Femur (tissue), 1 donor: ENCODE results near the gene CACNA1D.

Experiments
- DNase-seq: peaks from one replicate; pipeline ENCODE4 v3.0.0-alpha.2; 2017

Gene CACNA1D

GRCh38 chr3:53581671-53582070, 87.3 kb downstream of the CACNA1D start:
- no peak for DNase-seq

GRCh38 chr3:53583161-53583690, 88.8 kb downstream of the CACNA1D start:
- no peak for DNase-seq

DNA sequence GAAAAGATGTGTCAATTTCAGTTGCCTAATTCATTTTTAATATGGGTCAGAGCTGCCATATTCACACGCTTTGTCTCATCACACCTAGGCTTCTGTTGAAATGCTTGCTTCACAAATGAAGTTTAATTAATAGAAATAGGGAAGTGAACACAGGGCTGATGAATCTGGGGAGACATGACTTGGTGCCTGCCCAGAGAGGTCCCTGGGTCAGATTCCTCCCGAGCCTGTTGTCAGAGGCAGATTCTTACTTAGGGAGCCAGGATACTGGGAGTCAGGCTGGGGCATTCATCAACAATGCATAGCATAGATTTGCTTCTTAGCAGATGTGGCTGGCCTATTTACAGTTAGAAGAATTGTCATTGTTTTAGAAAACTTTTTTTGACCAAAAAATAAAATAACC, 90.6 kb downstream of the CACNA1D start:
- no peak for DNase-seq

DNA sequence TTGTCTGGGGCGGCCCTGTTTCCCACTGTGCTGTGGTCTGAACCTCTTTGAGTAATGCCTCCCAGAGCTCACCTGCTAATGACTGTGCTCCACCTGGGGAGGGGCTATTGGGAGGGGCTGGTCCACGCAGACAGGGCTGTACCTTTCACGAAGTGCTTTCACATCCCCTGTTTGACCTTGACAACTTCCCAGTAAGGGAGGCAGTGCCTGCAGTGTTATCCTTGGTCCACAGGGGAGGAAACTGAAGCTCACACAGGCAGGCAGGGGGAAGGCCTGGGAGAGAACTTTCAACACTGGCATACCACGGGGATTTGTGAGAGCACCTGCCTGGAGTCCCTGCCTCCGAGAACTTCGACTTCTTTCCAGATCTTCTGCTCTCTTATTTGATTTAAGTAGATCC, 91.2 kb downstream of the CACNA1D start:
- DNase-seq: no peak

- DNase-seq: no peak
Measured at GRCh38 chr3:53588122-53588521, 93.7 kb downstream of the CACNA1D start.

DNA sequence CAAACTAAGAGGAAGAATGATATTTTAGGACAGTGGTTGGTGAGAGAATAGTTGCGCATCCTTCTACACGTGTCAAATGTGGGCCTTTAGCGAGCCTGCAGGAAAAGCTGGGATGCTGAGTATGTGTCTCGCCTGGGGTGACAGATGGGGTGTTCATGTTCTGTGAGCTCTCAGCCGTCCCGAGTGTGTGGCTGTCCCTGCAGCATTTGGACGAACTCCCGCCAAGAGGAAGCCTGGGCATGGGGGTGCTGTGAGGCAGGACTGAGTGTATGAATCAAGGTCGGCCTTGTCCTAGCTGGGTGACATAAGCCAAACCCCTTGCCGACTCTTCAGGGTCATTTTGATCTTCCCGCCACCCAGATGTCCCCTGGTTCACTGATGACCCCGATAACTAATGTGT, 94.8 kb downstream of the CACNA1D start:
- DNase-seq: no peak

- DNase-seq: no peak
Measured at GRCh38 chr3:53589806-53590205, 95.4 kb downstream of the CACNA1D start.

DNA sequence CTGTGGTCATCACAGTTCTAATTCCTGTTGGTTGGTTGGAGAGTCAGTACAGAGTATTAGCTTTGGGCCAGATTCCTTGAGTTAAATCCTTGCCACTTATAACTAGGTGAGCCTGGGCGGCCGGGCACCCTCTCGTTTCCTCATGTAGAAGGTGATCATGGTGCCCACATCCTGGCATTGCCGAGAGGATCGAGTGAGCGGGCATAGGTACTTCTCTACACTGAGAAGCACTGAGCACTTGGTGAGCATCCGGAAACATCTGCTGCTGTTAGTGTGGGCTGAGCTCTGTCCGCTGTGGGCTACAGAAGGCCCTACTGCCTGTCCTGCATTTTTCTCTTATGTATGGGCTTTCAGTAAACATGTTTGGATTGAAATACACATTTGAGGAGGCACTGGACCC, 96.2 kb downstream of the CACNA1D start:
- no peak for DNase-seq

- no peak for DNase-seq
Measured at GRCh38 chr3:53591646-53592045, 97.2 kb downstream of the CACNA1D start.

- no peak for DNase-seq
Measured at GRCh38 chr3:53592862-53593261, 98.5 kb downstream of the CACNA1D start.

- DNase-seq: no peak
Measured at GRCh38 chr3:53593611-53594010, 99.2 kb downstream of the CACNA1D start.

DNA sequence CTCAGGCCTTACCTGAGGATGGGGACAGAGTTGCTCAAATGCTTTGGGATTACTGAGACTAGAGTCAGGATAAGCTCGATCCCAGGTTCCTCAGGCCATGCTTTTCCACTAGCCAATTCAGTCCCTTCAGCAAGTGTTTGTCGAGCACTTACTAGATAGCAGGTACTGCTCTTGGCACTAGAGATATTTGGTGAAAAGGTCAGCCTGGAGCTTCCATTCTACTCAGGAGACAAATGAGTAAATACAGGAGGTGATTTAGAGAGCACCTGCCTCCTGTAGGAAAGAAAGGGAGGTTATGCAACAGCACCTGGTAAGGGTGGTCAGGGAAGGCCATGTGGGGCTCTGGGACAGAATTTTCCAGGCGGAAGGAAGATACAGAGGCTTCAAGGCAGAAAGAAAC, 99.9 kb downstream of the CACNA1D start:
- no peak for DNase-seq

- DNase-seq: no peak
Measured at GRCh38 chr3:53595660-53596059, 101.2 kb downstream of the CACNA1D start.

DNA sequence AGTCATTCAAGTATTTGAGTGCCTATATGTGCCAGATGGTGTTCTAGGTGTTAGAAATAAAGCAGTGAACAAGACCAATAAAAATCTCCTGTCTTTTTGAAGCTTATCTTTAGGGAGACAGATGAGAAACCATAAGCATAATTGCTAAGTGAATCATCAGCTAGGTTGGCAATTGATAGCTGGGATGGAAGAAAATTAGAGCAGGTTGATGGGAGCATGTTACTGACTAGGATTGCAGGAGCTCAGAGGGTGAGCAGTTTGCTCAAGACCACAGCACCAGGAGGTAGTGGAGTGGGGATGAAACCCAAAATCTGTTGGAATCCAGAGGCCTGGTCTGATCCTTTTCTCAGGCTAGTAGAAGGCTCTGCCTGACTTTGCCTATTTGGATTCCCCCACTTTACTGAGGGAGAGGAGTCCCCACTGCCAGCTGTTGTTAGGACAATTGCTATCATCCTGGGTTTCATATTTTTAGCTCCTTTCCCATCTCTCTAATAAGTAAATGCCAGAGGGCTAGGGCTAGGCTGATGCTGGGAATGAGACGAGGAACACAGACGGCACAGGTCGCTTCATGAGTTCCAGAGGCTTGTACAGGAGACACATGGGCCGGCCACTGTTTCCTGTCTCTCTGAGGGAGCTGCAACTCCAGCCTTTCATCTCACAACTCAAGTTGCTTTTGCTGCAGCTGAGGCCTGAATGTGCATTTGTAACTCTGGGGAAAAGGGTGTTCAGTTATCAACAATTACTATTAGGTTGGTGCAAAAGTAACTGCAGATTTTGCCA, 102.9 kb downstream of the CACNA1D start:
- DNase-seq: no peak

- DNase-seq: no peak
Measured at GRCh38 chr3:53599771-53600170, 105.4 kb downstream of the CACNA1D start.

GRCh38 chr3:53602866-53603265, 108.5 kb downstream of the CACNA1D start:
- no peak for DNase-seq

GRCh38 chr3:53604232-53604631, 109.8 kb downstream of the CACNA1D start:
- no peak for DNase-seq

- DNase-seq: no peak
Measured at GRCh38 chr3:53606793-53607192, 112.4 kb downstream of the CACNA1D start.

DNA sequence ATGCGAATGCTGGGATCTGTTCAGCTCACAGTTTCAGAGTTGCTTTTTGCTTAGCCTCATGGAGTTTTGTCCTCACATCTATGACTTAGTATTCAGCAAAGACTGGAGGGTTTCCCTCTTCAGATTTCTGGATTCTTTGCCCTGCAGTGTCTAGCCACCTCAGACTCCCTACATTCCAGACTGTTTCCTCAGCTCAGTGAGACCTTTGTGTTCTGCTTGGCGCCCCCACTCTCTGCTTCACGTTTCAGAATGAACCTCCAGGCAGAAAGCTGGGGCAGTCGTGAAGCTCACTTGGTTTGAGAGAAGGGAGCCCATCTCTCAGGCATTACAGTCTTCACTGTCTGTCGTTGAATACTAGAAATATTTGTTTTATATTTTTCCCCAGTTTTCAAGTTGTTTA, 118.1 kb downstream of the CACNA1D start:
- DNase-seq: no peak

DNA sequence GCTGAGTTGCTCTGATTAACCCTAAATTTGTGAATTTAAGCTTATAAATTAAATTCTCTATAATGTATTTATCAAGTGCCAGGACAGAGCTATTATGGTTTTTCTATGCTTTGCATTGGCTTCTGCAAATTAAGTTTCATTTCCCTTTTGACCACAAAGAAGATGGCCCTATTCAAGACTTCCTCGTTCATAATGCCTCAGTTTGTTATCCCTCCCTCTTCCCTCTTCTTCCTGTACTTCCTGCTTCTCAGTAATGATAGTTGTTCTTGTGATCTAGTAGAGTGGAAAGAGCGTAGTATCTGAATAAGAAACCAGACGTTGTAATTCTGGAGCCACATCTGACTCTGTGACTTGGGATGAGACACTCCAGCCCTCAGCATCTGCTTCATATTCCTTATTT, 118.7 kb downstream of the CACNA1D start:
- no peak for DNase-seq

DNA sequence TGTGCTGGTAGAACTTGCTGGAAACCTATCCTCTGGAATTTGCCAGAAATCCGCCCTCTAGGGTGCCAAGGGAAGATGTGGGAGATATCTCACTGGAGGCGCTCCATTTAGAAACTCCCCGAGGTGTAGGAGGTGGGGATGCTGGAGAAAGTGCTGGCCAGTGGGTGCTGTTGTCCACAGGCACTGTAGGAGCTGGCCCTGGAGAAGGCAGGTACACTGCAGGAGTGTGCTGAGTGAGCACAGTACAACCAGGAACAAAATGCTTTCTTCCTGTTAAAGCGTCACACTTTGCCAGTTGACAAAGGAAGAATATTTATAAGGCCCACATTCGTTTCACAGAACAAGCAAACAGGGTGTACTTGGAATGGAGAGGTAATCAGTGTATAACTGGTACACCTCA, 119.9 kb downstream of the CACNA1D start:
- no peak for DNase-seq

DNA sequence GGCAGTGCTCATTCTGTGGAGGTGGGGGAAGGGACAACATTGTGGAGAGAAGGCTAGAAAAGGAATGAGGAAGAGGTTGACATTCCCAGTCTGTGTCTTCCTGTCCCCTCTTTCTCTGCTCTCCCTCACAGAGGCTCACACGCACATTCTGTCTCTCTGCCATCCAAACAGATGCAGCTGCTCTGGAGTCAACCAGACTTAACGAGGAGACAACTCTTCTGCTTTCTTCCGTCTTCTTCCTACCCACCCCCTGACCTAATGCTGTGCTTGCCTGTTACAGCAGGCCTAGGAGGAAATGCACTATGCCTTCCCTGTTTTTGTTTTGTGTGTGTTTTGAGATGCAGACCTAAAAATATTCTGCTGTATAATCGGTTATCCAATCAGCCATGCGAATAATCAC, 121.9 kb downstream of the CACNA1D start:
- peak; percentile 23 for DNase-seq

GRCh38 chr3:53616971-53617892, 122.8 kb downstream of the CACNA1D start:
- DNase-seq: no peak
